RWPE2 (cell line): ENCODE measurements around the gene AADACL2.

Experiments used
- ATAC-seq: fragments of 200-7000 bp; cut with Tn5 transposase; 3 replicates; pipeline ENCODE4 v1.9.1; 2021; ENCODE audit warnings: low read depth
- DNase-seq: peaks from one replicate; pipeline ENCODE4 v3.0.0-alpha.2; 2020; ENCODE audit warnings: low spot score
- H3K27ac ChIP-seq: fragments of 450-650 bp; 2 replicates; pipeline ENCODE4 v1.5.1; 2017; ENCODE audit warnings: mild to moderate bottlenecking; ENCODE audit not compliant: poor library complexity, severe bottlenecking
- H3K27me3 ChIP-seq: fragments of 250-450 bp; sonication (Bioruptor Pico); 2 replicates; pipeline ENCODE4 v1.5.1; 2021; ENCODE audit warnings: mild to moderate bottlenecking, moderate library complexity; ENCODE audit not compliant: insufficient read depth, poor library complexity, severe bottlenecking
- H3K36me3 ChIP-seq: fragments of 250-450 bp; sonication (Bioruptor Pico); 2 replicates; pipeline ENCODE4 v1.5.1; 2020; ENCODE audit warnings: low read depth, mild to moderate bottlenecking, moderate library complexity
- H3K4me1 ChIP-seq: fragments of 250-450 bp; sonication (Bioruptor Pico); 2 replicates; pipeline ENCODE4 v1.5.1; 2021; ENCODE audit warnings: mild to moderate bottlenecking, moderate library complexity; ENCODE audit not compliant: insufficient read depth, poor library complexity, severe bottlenecking
- H3K4me3 ChIP-seq: fragments of 250-450 bp; sonication (Bioruptor Pico); 2 replicates; pipeline ENCODE4 v1.5.1; 2021; ENCODE audit warnings: mild to moderate bottlenecking, moderate library complexity; ENCODE audit not compliant: severe bottlenecking
- H3K9me3 ChIP-seq: fragments of 250-450 bp; sonication (Bioruptor Pico); 2 replicates; pipeline ENCODE4 v1.5.1; 2021; ENCODE audit warnings: mild to moderate bottlenecking, moderate library complexity; ENCODE audit not compliant: severe bottlenecking
- TF ChIP-seq, protein P1 (sequence below): fragments of 450-650 bp; IDR thresholded peaks from one replicate; pipeline ENCODE4 v1.5.1; 2017; ENCODE audit warnings: mild to moderate bottlenecking, moderate library complexity; ENCODE audit not compliant: poor library complexity, severe bottlenecking

Gene AADACL2

DNA sequence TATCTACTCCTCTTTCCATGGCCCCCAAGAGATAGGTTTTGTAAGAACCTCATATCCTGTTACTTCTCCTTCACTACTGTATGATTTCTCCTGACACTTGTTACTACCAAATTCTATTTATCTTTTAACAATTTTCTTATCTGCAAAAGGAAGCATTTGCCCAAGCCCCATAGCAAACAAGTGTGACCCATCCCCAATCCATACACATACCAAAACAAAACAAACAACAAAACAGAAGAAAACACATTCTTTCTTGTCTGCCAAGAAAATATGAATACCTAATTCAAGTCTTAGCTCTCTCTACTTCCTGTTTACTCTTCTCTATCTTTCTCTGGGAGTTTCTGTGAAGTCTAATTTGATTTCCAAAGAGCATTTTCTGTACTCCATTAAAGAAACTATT is 41.2 kb downstream of the AADACL2 start:
- Histone ChIP-seq H3K27me3 (no peaks in the 10 kb centered on the region), H3K4me1 (peaks cover 14% of the 10 kb centered on the region), H3K36me3 (no peaks in the 10 kb centered on the region), H3K27ac (no peak overlapping the region), H3K9me3 (no peaks in the 10 kb centered on the region), H3K4me3 (no peak overlapping the region)
- DNase-seq (no peak), ATAC-seq (no peak)
- TF ChIP-seq, protein P1, sequence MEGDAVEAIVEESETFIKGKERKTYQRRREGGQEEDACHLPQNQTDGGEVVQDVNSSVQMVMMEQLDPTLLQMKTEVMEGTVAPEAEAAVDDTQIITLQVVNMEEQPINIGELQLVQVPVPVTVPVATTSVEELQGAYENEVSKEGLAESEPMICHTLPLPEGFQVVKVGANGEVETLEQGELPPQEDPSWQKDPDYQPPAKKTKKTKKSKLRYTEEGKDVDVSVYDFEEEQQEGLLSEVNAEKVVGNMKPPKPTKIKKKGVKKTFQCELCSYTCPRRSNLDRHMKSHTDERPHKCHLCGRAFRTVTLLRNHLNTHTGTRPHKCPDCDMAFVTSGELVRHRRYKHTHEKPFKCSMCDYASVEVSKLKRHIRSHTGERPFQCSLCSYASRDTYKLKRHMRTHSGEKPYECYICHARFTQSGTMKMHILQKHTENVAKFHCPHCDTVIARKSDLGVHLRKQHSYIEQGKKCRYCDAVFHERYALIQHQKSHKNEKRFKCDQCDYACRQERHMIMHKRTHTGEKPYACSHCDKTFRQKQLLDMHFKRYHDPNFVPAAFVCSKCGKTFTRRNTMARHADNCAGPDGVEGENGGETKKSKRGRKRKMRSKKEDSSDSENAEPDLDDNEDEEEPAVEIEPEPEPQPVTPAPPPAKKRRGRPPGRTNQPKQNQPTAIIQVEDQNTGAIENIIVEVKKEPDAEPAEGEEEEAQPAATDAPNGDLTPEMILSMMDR: no peak

DNA sequence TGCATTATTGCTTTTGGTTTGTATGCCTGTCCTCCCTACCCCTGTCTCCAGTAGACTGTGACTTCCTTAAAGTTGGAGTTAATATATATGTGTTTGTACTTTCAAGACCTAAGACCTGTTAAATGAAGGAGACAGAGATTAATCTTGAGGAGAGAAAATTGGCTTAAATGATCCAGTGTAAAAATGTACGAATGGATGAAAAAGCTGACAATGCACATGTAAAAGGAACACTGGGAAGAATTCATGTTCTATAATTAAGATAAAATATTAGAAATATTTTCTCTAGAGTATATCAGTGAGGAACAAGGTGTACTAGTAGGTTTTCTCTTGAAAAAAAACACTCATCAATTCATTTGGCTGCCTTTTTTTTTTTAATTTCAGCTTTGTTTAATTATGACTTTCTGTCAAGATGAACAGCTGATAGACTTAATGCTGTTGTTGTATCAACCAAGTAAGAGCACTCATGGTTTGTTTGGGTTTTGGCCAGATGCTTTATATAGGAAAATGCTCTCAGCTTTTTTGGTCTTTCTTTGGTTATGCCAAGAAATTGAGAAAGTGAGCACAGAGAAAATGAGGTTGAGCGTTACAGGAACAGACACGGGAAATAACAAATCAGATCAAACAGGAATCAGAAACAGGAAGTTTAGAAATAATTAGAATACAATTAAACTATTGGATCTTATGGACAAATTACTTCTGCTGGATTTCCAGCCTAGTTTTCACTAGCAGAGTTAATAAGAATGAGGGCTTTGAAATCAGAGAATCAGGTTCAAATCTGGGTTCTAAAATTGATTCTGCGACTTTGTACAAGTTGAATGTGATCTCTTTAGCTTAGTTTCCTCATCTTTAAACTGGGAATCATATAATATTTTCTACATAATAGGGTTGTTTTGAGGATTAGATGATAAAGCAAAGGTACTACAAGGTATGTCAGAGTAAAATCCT is 41.9 kb downstream of the AADACL2 start:
- H3K9me3 ChIP-seq: no peaks in the 10 kb centered on the region
- H3K36me3 ChIP-seq: no peaks in the 10 kb centered on the region
- TF ChIP-seq, protein P1: no peak
- DNase-seq (no peak), ATAC-seq (no peak)
- H3K4me3 ChIP-seq: no peak overlapping the region
- no peak overlapping the region for H3K27ac ChIP-seq
- peaks cover 10% of the 10 kb centered on the region for H3K4me1 ChIP-seq
- H3K27me3 ChIP-seq: no peaks in the 10 kb centered on the region

DNA sequence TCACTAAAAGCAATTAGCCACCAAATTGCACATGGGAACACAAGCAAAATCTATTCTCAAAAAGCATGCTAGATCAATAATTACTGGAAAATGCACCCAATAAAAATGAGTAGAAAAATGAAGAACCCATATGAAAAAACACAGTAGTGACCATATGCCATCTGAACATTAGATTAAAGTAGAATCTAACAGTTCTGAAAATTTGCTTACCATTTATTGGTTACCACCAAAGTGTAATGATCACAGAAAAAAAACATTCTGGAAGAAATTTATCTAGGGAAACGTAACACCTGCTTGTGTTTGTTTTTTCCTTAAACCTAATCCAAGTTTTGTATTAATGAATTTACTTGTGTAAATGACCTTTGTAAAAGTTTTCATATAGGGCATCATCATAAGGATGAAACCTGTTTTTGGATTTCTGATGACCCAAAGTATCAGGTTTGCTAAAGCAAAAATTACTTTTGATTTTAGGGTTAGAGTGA is 42.6 kb downstream of the AADACL2 start:
- no peak overlapping the region for H3K27ac ChIP-seq
- DNase-seq (no peak), ATAC-seq (no peak)
- H3K27me3 ChIP-seq: no peaks in the 10 kb centered on the region
- no peaks in the 10 kb centered on the region for H3K36me3 ChIP-seq
- peaks cover 2% of the 10 kb centered on the region for H3K4me1 ChIP-seq
- TF ChIP-seq, protein P1: no peak
- no peaks in the 10 kb centered on the region for H3K9me3 ChIP-seq
- no peak overlapping the region for H3K4me3 ChIP-seq

DNA sequence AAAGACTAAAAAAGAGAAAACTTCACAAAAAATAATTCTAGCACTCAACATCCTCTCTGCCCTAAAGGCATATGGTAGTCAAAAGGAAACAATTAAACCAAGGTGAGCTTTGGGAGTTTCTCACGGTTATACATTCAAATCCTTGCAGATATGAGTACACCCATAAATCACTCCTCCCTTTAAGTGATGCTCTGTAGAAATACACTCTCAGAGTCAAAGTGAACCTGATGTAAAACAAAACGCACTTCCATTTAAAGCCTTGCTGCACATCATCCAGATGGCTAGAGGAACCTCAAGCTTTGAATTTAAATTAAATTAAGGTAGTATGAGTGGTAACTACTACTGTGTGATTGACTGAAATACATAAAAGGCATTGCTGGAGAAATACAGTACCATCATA is 44.2 kb downstream of the AADACL2 start:
- DNase-seq (no peak), ATAC-seq (no peak)
- no peaks in the 10 kb centered on the region for H3K36me3 ChIP-seq
- no peaks in the 10 kb centered on the region for H3K27me3 ChIP-seq
- no peak overlapping the region for H3K27ac ChIP-seq
- no peaks in the 10 kb centered on the region for H3K4me1 ChIP-seq
- TF ChIP-seq, protein P1: no peak
- no peak overlapping the region for H3K4me3 ChIP-seq
- H3K9me3 ChIP-seq: no peaks in the 10 kb centered on the region

DNA sequence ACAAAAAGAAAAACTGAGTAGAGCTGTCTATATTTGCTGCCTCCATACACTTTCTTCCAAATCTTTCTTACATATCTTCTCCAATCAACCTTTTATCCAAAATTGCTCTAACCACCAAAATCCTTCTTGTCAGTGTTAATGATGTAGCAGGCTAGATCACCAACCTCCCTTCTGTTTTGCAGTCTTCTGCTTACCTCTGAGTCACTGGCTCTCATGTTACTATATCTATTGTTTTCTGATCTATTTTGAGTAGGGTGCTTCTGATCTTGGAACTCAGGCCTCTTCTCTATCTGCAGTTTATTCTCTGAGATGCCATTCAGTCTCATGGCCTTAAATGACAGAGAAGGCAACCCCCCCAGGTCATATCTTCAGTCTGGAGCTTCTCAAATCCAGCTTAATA is 53.9 kb downstream of the AADACL2 start:
- H3K4me3 ChIP-seq: no peak overlapping the region
- DNase-seq: no peak

More for the DNA sequence above, 53.9 kb downstream of the AADACL2 start:
- ATAC-seq: 0 out of 3 replicates have a peak, but pooled peaks have one; percentile 58
- Histone ChIP-seq H3K9me3 (no peaks in the 10 kb centered on the region), H3K36me3 (no peaks in the 10 kb centered on the region), H3K27me3 (no peaks in the 10 kb centered on the region), H3K27ac (no peak overlapping the region), H3K4me1 (no peaks in the 10 kb centered on the region)
- TF ChIP-seq, protein P1: no peak
